Liver (tissue), 3 donors: Measurements from ENCODE around the gene NLGN4X.

Source experiments
- ATF3 ChIP-seq: IDR thresholded peaks from 2 replicates; pipeline ENCODE4 v1.6.1; 2016; ENCODE audit warnings: antibody characterized with exemption
- CTCF ChIP-seq: fragments of 150-350 bp; IDR thresholded peaks from 2 replicates; pipeline ENCODE4 v1.5.1; 2017; ENCODE audit warnings: improper control_type of control experiment, low read depth, low read length; ENCODE audit not compliant: missing input control
- RAD21 ChIP-seq, 2 donors: IDR thresholded peaks; 2 replicates each; pipeline ENCODE4 v1.6.1; 2016; ENCODE audit warnings: antibody characterized with exemption in 2 of 2, mild to moderate bottlenecking in 2 of 2
- ZBTB33 ChIP-seq: IDR thresholded peaks from 2 replicates; pipeline ENCODE4 v1.6.1; 2016; ENCODE audit warnings: antibody characterized with exemption
- donor health status: healthy.
- donor health status: healthy.

GRCh38 chrX:6049132-6049531, 179.5 kb downstream of the NLGN4X start:
- no peak for TF ChIP-seq CTCF
- TF ChIP-seq ZBTB33 = no peak
- TF ChIP-seq RAD21 (IDR thresholded peaks at IDR 0.05) = no peak
- TF ChIP-seq ATF3 = no peak
